CD14-positive monocyte (primary cell): Measurements from ENCODE around the gene SULF2. TPM values are rescaled to one million over a fixed set of nuclear protein-coding genes. Genes with fewer than 3 reads are reported as not detected.

ENCODE experiments used
- DNase-seq, 3 donors: peaks; one replicate each; pipeline ENCODE4 v3.0.0-alpha.2; 2011 to 2022
- H2AFZ ChIP-seq: 2 replicates; pipeline ENCODE4 v1.6.0; 2012; ENCODE audit warnings: mild to moderate bottlenecking, low read depth, low read length, inconsistent platforms; ENCODE audit not compliant: insufficient read depth, poor library complexity, severe bottlenecking
- H3K27ac ChIP-seq, 2 donors: 1 replicate in 1 of 2; 2 replicates in 1 of 2; pipeline ENCODE4 v1.5.1; 2012 to 2013; ENCODE audit warnings: low read length in 2 of 2, control low read depth in 1 of 2, inconsistent platforms in 1 of 2, low read depth in 1 of 2, mild to moderate bottlenecking in 1 of 2
- H3K27me3 ChIP-seq, 2 donors: one replicate each; pipeline versions ENCODE4 v1.6.0 to v1.6.1; 2011 to 2013; ENCODE audit warnings: low read length in 2 of 2; ENCODE audit not compliant: control insufficient read depth in 2 of 2, insufficient read depth in 2 of 2
- H3K36me3 ChIP-seq, 2 donors: replicated peaks in 1 of 2; 1 replicate in 1 of 2; 2 replicates in 1 of 2; pipeline versions ENCODE4 v1.5.1 to v1.6.1; 2012 to 2013; ENCODE audit warnings: low read length in 2 of 2, control low read depth in 1 of 2, inconsistent platforms in 1 of 2, mild to moderate bottlenecking in 1 of 2; ENCODE audit not compliant: insufficient read depth in 2 of 2, control insufficient read depth in 1 of 2
- H3K4me1 ChIP-seq, 2 donors: 1 replicate in 1 of 2; 2 replicates in 1 of 2; pipeline versions ENCODE4 v1.5.1 to v1.6.1; 2012 to 2013; ENCODE audit warnings: low read length in 2 of 2, control low read depth in 1 of 2, inconsistent platforms in 1 of 2, mild to moderate bottlenecking in 1 of 2, moderate library complexity in 1 of 2; ENCODE audit not compliant: insufficient read depth in 2 of 2, control insufficient read depth in 1 of 2
- H3K4me2 ChIP-seq: replicated peaks from 2 replicates; pipeline ENCODE3; 2012; ENCODE audit warnings: low read length, moderate library complexity, mild to moderate bottlenecking; ENCODE audit not compliant: poor library complexity, severe bottlenecking; ENCODE audit errors: extremely low read depth
- H3K4me3 ChIP-seq, 3 experiments: fragments of 200-600 bp in 1 of 3; sonication (generic) in 1 of 3; replicated peaks in 1 of 3; 1 replicate in 2 of 3; 2 replicates in 1 of 3; pipeline ENCODE4 v1.5.1; 2011 to 2013; ENCODE audit warnings: low read length in 3 of 3, mild to moderate bottlenecking in 3 of 3, control low read depth in 2 of 3, low read depth in 2 of 3, inconsistent platforms in 1 of 3, moderate library complexity in 1 of 3
- H3K79me2 ChIP-seq: 2 replicates; pipeline ENCODE4 v1.6.0; 2012; ENCODE audit warnings: mild to moderate bottlenecking, control low read depth, inconsistent platforms, low read length, moderate library complexity; ENCODE audit not compliant: insufficient read depth
- H3K9ac ChIP-seq: 2 replicates; pipeline ENCODE4 v1.6.0; 2017; ENCODE audit warnings: low read length, mild to moderate bottlenecking; ENCODE audit not compliant: insufficient read depth, poor library complexity, severe bottlenecking
- H3K9me3 ChIP-seq, 2 donors: replicated peaks in 1 of 2; 1 replicate in 1 of 2; 2 replicates in 1 of 2; pipeline versions ENCODE4 v1.5.1 to v1.6.1; 2012 to 2013; ENCODE audit warnings: low read length in 2 of 2, control low read depth in 1 of 2; ENCODE audit not compliant: control insufficient read depth in 1 of 2, insufficient read depth in 1 of 2
- H4K20me1 ChIP-seq: 2 replicates; pipeline ENCODE4 v1.6.0; 2012; ENCODE audit warnings: mild to moderate bottlenecking, low read length, control low read depth, moderate library complexity; ENCODE audit not compliant: insufficient read depth
- H3K27ac Mint-ChIP-seq, 7 donors: one replicate each; pipeline ENCODE4 v1.8.0; 2020; ENCODE audit warnings: mild to moderate bottlenecking in 7 of 7, mixed read lengths in 7 of 7, moderate library complexity in 6 of 7, inconsistent platforms in 2 of 7
- H3K27me3 Mint-ChIP-seq, 3 donors: one replicate each; pipeline ENCODE4 v1.8.0; 2021 to 2022; ENCODE audit warnings: low read depth in 3 of 3, mild to moderate bottlenecking in 3 of 3, mixed read lengths in 3 of 3, moderate library complexity in 3 of 3, inconsistent platforms in 1 of 3
- H3K36me3 Mint-ChIP-seq, 2 donors: one replicate each; pipeline ENCODE4 v1.8.0; 2020; ENCODE audit warnings: mixed read lengths in 2 of 2, inconsistent platforms in 1 of 2, mild to moderate bottlenecking in 1 of 2
- H3K4me1 Mint-ChIP-seq: one replicate; pipeline ENCODE4 v1.8.0; 2020; ENCODE audit warnings: mild to moderate bottlenecking, mixed read lengths
- H3K4me3 Mint-ChIP-seq, 2 donors: one replicate each; pipeline ENCODE4 v1.8.0; 2020; ENCODE audit warnings: mild to moderate bottlenecking in 2 of 2, mixed read lengths in 2 of 2, moderate library complexity in 1 of 2
- H3K9me3 Mint-ChIP-seq, 7 donors: one replicate each; pipeline ENCODE4 v1.8.0; 2020 to 2022; ENCODE audit warnings: mixed read lengths in 7 of 7, mild to moderate bottlenecking in 6 of 7, moderate library complexity in 6 of 7, inconsistent platforms in 2 of 7
- CTCF ChIP-seq: fragments of 200-600 bp; IDR thresholded peaks from one replicate; pipeline ENCODE4 v1.8.0; 2022; ENCODE audit warnings: antibody characterized with exemption, mild to moderate bottlenecking
- WGBS: methylation state at CpG from one replicate; pipeline ENCODE4 v1.1.5; 2013; ENCODE audit warnings: missing lambda C conversion rate; ENCODE audit not compliant: insufficient coverage; 5-methylcytosine and 5-hydroxymethylcytosine counted together
- intact Hi-C, 2 donors: fragments of 100-400 bp; cut with micrococcal nuclease; formaldehyde crosslinking; loops; one replicate each; pipeline versions ENCODE4 v1.15.0 to v1.15.1; 2023
- polyA plus RNA-seq, 3 donors: library from polyadenylated mRNA; depleted of rRNA in 1 of 3; unstranded in 2 of 3; stranded (reverse) in 1 of 3; fragments of 300-500 nt in 2 of 3; fragments of >200 nt in 1 of 3; fragmentation: Illumina TruSeq in 2 of 3; gene quantifications; 1 replicate in 2 of 3; 2 replicates in 1 of 3; pipeline ENCODE4 v1.2.3, GENCODE V29; 2012 to 2021

The SULF2 gene
- polyA plus RNA-seq, 3 donors, result 60.3 to 156 (median 75.5) TPM

GRCh38 chr20:47800623-47801022 is 15.3 kb upstream of the SULF2 start:
- H3K27ac ChIP-seq, result no peak overlapping the region
- no peak overlapping the region for H3K4me3 Mint-ChIP-seq
- no peak for DNase-seq
- peaks cover 5 to 12% (median 6%) of the 10 kb centered on the region in 3 donors for H3K27me3 Mint-ChIP-seq
- H4K20me1 ChIP-seq, result no peaks in the 10 kb centered on the region
- H3K4me2 ChIP-seq, result no peak overlapping the region
- intact Hi-C loops, result no loop called here
- H2AFZ ChIP-seq, result no peak overlapping the region
- peaks cover 0 to 3% (median 0%) of the 10 kb centered on the region in 7 donors for H3K9me3 Mint-ChIP-seq
- no peak for TF ChIP-seq CTCF
- H3K36me3 ChIP-seq, result no peaks in the 10 kb centered on the region
- no peak overlapping the region for H3K4me3 ChIP-seq
- H3K9ac ChIP-seq, result no peak overlapping the region
- H3K9me3 ChIP-seq, result no peaks in the 10 kb centered on the region
- H3K79me2 ChIP-seq, result no peaks in the 10 kb centered on the region
- peaks cover 20 to 28% of the 10 kb centered on the region in 2 donors for H3K4me1 ChIP-seq
- no peak overlapping the region for H3K27ac Mint-ChIP-seq
- H3K27me3 ChIP-seq, result no peaks in the 10 kb centered on the region
- 88% methylated on average over 9 of the region's 11 CpGs for WGBS
- peaks cover 28% of the 10 kb centered on the region for H3K4me1 Mint-ChIP-seq
- H3K36me3 Mint-ChIP-seq, result peaks cover 0 to 2% of the 10 kb centered on the region in 2 donors

GRCh38 chr20:47799116-47799715 is 13.9 kb upstream of the SULF2 start:
- H3K4me1 Mint-ChIP-seq, result peaks cover 33% of the 10 kb centered on the region
- no peak overlapping the region for H3K4me3 Mint-ChIP-seq

More at GRCh38 chr20:47799116-47799715, 13.9 kb upstream of the SULF2 start:
- peaks cover 3 to 12% (median 10%) of the 10 kb centered on the region in 3 donors for H3K27me3 Mint-ChIP-seq
- peaks cover 0 to 2% of the 10 kb centered on the region in 2 donors for H3K36me3 Mint-ChIP-seq
- H3K27me3 ChIP-seq, result no peaks in the 10 kb centered on the region
- H4K20me1 ChIP-seq, result no peaks in the 10 kb centered on the region
- no peak overlapping the region for H3K4me2 ChIP-seq
- peaks cover 0 to 3% (median 0%) of the 10 kb centered on the region in 7 donors for H3K9me3 Mint-ChIP-seq
- no peak overlapping the region for H3K4me3 ChIP-seq
- no peak overlapping the region for H3K27ac ChIP-seq
- no peaks in the 10 kb centered on the region for H3K79me2 ChIP-seq
- H3K27ac Mint-ChIP-seq, result peak overlapping the region in 2 of 7 donors; percentile 8 to 21
- H2AFZ ChIP-seq, result no peak overlapping the region
- H3K36me3 ChIP-seq, result no peaks in the 10 kb centered on the region
- peaks cover 25 to 33% of the 10 kb centered on the region in 2 donors for H3K4me1 ChIP-seq
- DNase-seq, result no peak
- 60% methylated on average over 2 of the region's 6 CpGs for WGBS
- no peak for TF ChIP-seq CTCF
- intact Hi-C loops, result no loop called here
- H3K9me3 ChIP-seq, result no peaks in the 10 kb centered on the region
- no peak overlapping the region for H3K9ac ChIP-seq
